ENCODE measurements around the gene ALG9. TPM values are rescaled to one million over a fixed set of nuclear protein-coding genes. Genes with fewer than 3 reads are reported as not detected.

The ALG9 gene
- total RNA-seq, 1 donor from 2014 or later: 44.0 TPM

DNA sequence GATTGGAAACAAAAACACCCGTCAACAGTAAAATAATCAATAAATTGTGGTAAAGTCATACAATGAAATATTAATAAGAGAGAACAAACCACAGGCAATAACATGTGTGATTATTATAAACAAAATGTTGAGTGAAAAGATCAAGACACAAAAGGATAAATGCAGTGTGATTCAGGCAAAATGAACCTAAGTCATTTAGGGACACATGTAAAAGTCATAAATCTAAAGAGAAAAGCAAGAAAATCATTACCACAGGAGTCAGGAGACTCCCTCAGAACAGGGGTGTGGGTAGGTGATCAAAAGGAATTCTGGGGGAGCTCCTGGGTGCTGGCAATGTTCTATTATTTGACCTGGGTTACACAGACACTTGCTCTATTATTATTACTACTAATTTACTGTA lies 57.3 kb downstream of the ALG9 start:
- Mint-ChIP-seq H3K27ac (no peak overlapping the region), H3K9me3 (no peaks in the 10 kb centered on the region), H3K4me3 (no peak overlapping the region), H3K36me3 (peaks cover 14% of the 10 kb centered on the region), H3K27me3 (no peaks in the 10 kb centered on the region), H3K4me1 (ENCODE audit: unreplicated experiment) (peaks cover 12% of the 10 kb centered on the region)
- no peak for DNase-seq (ENCODE audit: extremely low spot score, unreplicated experiment)
- TF ChIP-seq, protein P1, sequence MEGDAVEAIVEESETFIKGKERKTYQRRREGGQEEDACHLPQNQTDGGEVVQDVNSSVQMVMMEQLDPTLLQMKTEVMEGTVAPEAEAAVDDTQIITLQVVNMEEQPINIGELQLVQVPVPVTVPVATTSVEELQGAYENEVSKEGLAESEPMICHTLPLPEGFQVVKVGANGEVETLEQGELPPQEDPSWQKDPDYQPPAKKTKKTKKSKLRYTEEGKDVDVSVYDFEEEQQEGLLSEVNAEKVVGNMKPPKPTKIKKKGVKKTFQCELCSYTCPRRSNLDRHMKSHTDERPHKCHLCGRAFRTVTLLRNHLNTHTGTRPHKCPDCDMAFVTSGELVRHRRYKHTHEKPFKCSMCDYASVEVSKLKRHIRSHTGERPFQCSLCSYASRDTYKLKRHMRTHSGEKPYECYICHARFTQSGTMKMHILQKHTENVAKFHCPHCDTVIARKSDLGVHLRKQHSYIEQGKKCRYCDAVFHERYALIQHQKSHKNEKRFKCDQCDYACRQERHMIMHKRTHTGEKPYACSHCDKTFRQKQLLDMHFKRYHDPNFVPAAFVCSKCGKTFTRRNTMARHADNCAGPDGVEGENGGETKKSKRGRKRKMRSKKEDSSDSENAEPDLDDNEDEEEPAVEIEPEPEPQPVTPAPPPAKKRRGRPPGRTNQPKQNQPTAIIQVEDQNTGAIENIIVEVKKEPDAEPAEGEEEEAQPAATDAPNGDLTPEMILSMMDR (conservative IDR thresholded peaks at IDR 0.05): no peak

DNA sequence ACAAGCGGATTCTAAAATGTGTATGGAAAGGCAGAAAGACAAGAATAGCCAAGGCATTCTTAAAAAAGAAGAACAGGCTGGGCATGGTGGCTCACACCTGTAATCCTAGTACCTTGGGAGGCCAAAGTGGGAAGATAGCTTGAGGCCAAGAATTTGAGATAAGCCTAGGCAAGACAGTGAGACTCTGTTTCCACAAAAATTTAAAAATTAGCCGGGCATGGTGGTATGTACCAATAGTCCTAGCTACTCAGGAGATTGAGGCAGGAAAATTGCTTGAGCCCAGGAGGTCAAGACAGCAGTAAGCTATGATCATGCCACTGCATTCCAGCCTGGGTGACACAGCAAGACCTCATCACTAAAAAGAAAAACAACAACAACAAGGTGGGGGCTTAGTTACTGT lies 59.2 kb downstream of the ALG9 start:
- Mint-ChIP-seq H3K36me3 (peaks cover 26% of the 10 kb centered on the region), H3K27me3 (no peaks in the 10 kb centered on the region), H3K4me1 (ENCODE audit: unreplicated experiment) (peaks cover 12% of the 10 kb centered on the region), H3K9me3 (no peaks in the 10 kb centered on the region), H3K4me3 (no peak overlapping the region), H3K27ac (no peak overlapping the region)
- DNase-seq (ENCODE audit: extremely low spot score, unreplicated experiment): no peak
- TF ChIP-seq, protein P1 (conservative IDR thresholded peaks at IDR 0.05): no peak

DNA sequence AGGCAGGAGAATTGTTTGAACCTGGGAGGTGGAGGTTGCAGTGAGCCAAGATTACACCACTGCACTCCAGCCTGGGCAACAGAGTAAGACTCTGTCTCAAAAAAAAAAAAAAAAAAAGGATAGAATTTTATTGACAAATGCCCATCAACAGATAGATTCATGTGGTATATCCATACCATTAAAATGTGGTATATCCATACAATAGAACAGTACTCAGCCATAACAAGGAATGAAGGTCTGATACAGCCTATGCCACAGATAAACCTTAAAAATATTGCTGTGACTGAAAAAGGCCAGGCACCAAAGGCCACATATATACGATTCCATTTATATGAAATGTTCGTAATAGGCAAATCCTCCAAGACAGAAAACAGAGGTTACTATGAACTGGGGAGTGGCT lies 59.9 kb downstream of the ALG9 start:
- Mint-ChIP-seq H3K27me3 (no peaks in the 10 kb centered on the region), H3K4me3 (no peak overlapping the region), H3K36me3 (peaks cover 29% of the 10 kb centered on the region), H3K9me3 (no peaks in the 10 kb centered on the region), H3K4me1 (ENCODE audit: unreplicated experiment) (peaks cover 12% of the 10 kb centered on the region), H3K27ac (no peak overlapping the region)
- no peak for DNase-seq (ENCODE audit: extremely low spot score, unreplicated experiment)
- TF ChIP-seq, protein P1 (conservative IDR thresholded peaks at IDR 0.05): no peak

DNA sequence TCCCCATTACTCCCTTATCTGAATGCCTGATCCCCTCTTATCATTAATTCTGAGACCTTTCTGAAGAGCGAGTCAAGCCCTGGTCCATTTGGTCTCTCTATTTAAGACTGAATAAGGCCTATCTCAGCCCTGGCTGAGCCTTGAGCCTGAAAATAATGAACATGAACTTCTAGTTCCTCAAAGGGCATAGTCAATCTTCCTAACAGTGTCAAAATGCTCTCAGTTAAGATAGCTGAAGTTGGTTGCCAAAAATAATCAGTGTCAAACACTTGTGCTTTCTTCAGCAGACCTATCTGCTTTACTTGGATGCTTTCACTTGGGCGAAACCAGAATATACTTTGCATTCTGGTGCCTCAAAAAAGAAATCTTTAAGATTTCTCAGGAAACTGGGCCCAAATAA lies 62.5 kb downstream of the ALG9 start:
- no peak overlapping the region for H3K4me3 Mint-ChIP-seq
- no peak for DNase-seq (ENCODE audit: extremely low spot score, unreplicated experiment)
- TF ChIP-seq, protein P1 (conservative IDR thresholded peaks at IDR 0.05): no peak
- no peak overlapping the region for H3K27ac Mint-ChIP-seq
- H3K9me3 Mint-ChIP-seq: no peaks in the 10 kb centered on the region
- peaks cover under 1% of the 10 kb centered on the region for H3K4me1 Mint-ChIP-seq (ENCODE audit: unreplicated experiment)
- peaks cover 39% of the 10 kb centered on the region for H3K36me3 Mint-ChIP-seq
- no peaks in the 10 kb centered on the region for H3K27me3 Mint-ChIP-seq

DNA sequence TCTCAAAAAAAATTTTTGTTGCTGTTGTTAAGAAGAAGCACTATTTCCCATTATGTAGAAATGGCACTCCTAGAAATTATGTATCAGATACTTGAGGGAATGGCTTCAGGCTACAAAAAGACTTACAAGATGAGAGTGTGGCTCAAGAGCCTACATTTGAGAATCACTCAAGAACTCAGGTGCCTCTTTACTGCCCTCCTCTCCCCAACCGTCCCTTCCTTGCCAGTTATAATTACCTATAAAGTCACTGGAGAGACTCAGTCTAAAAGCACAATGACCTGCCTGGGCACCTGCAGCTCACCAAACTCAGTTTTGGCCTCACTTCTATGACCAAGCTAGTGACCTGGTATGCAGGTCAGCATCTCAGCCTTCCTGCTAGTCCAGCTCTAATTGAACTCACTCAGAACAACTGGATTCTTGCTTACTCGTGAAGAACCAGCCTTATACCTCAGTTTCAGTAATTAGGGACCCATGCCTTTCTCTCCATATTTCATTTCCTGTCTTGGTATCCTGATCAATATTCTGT lies 63.3 kb downstream of the ALG9 start:
- Mint-ChIP-seq H3K4me3 (no peak overlapping the region), H3K9me3 (no peaks in the 10 kb centered on the region), H3K27ac (no peak overlapping the region), H3K4me1 (ENCODE audit: unreplicated experiment) (no peaks in the 10 kb centered on the region), H3K27me3 (no peaks in the 10 kb centered on the region), H3K36me3 (peaks cover 43% of the 10 kb centered on the region)
- no peak for DNase-seq (ENCODE audit: extremely low spot score, unreplicated experiment)
- TF ChIP-seq, protein P1 (conservative IDR thresholded peaks at IDR 0.05): no peak

DNA sequence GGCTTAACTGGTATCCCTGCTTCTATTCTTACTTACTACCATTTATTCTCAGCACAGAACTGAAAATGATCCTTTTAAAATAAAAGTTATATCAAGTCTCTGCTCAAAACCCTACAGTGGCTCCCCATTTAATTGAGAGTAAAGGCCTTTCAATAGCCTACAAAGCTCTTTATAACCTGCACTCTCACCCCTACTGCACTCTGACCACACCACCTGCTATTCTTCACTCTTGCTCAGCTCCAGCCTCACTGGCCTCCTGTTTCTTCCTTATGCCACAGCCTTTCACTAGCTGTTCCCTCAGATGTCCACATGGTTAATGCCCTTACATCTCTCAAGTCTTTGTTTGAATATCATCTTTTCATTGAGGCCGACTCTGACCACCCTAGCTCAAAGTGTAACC lies 64.3 kb downstream of the ALG9 start:
- H3K4me1 Mint-ChIP-seq (ENCODE audit: unreplicated experiment): peaks cover 1% of the 10 kb centered on the region
- no peaks in the 10 kb centered on the region for H3K27me3 Mint-ChIP-seq
- no peaks in the 10 kb centered on the region for H3K9me3 Mint-ChIP-seq
- H3K4me3 Mint-ChIP-seq: no peak overlapping the region
- DNase-seq (ENCODE audit: extremely low spot score, unreplicated experiment): no peak
- TF ChIP-seq, protein P1 (conservative IDR thresholded peaks at IDR 0.05): no peak
- peaks cover 48% of the 10 kb centered on the region for H3K36me3 Mint-ChIP-seq
- H3K27ac Mint-ChIP-seq: no peak overlapping the region

Measured in type B pancreatic cell (in vitro differentiated cells).